GM23248 (cell line): Measurements from ENCODE around the gene MISP3.

Source experiments
- EZH2 ChIP-seq: fragments of 200-600 bp; sonication (generic); IDR thresholded peaks from 2 replicates; pipeline ENCODE4 v1.6.1; 2018; ENCODE audit warnings: antibody characterized with exemption, mild to moderate bottlenecking; ENCODE audit not compliant: insufficient read depth, poor library complexity, severe bottlenecking
- EZH2phosphoT487 ChIP-seq: fragments of 200-600 bp; sonication (generic); IDR thresholded peaks from 2 replicates; pipeline ENCODE4 v1.6.1; 2018; ENCODE audit warnings: antibody characterized with exemption, moderate library complexity, mild to moderate bottlenecking, low read depth; ENCODE audit not compliant: insufficient read depth

- TF ChIP-seq EZH2, result no peak
- TF ChIP-seq EZH2phosphoT487, result no peak
Observed at GRCh38 chr19:14061751-14062557, 10.6 kb upstream of the MISP3 start, which contains the start of gene PALM3.
